GM23338 (cell line): ENCODE measurements around the gene CELA2A. TPM values are rescaled to one million over a fixed set of nuclear protein-coding genes. Genes with fewer than 3 reads are reported as not detected.

Experiments
- ATAC-seq: fragments of 200-7000 bp; cut with Tn5 transposase; 3 replicates; pipeline ENCODE4 v1.9.1; 2020
- DNase-seq: peaks from one replicate; pipeline ENCODE4 v3.0.0-alpha.2; 2015; ENCODE audit warnings: low spot score
- H2AFZ ChIP-seq: fragments of 200-600 bp; sonication (generic); 2 replicates; pipeline ENCODE4 v1.8.0; 2016; ENCODE audit warnings: antibody characterized with exemption, mild to moderate bottlenecking, moderate library complexity
- H3F3A ChIP-seq: fragments of 200-600 bp; sonication (generic); replicated peaks from 2 replicates; pipeline ENCODE4 v1.8.0; 2017; ENCODE audit warnings: antibody characterized with exemption, mixed run types, low read depth
- H3K27ac ChIP-seq: fragments of 200-600 bp; sonication (generic); 2 replicates; pipeline ENCODE4 v1.6.1; 2016; ENCODE audit warnings: low read depth
- H3K27me3 ChIP-seq: fragments of 200-600 bp; sonication (generic); 2 replicates; pipeline ENCODE4 v1.8.0; 2016; ENCODE audit warnings: mild to moderate bottlenecking, mixed run types, moderate library complexity; ENCODE audit not compliant: insufficient read depth
- H3K36me3 ChIP-seq: fragments of 200-600 bp; sonication (generic); 2 replicates; pipeline ENCODE4 v1.8.0; 2016; ENCODE audit warnings: mild to moderate bottlenecking; ENCODE audit not compliant: insufficient read depth
- H3K4me1 ChIP-seq: fragments of 200-600 bp; sonication (generic); 2 replicates; pipeline ENCODE4 v1.8.0; 2016; ENCODE audit warnings: mild to moderate bottlenecking, moderate library complexity; ENCODE audit not compliant: insufficient read depth
- H3K4me2 ChIP-seq: fragments of 200-600 bp; sonication (generic); 2 replicates; pipeline ENCODE4 v1.7.1; 2017; ENCODE audit warnings: mixed run types
- H3K4me3 ChIP-seq: fragments of 200-600 bp; sonication (generic); 2 replicates; pipeline ENCODE4 v1.6.1; 2016; ENCODE audit warnings: mixed run types
- H3K79me2 ChIP-seq: fragments of 200-600 bp; sonication (generic); replicated peaks from 2 replicates; pipeline ENCODE4 v1.8.0; 2017; ENCODE audit warnings: mild to moderate bottlenecking; ENCODE audit not compliant: insufficient read depth
- H3K9me2 ChIP-seq: fragments of 200-600 bp; sonication (generic); 2 replicates; pipeline ENCODE4 v1.8.0; 2017; ENCODE audit not compliant: insufficient read depth
- H4K20me1 ChIP-seq: fragments of 200-600 bp; sonication (generic); replicated peaks from 2 replicates; pipeline ENCODE4 v1.8.0; 2017; ENCODE audit warnings: mild to moderate bottlenecking; ENCODE audit not compliant: insufficient read depth
- H3K27ac Mint-ChIP-seq: 2 replicates; pipeline ENCODE4 v1.8.0; 2020; ENCODE audit warnings: inconsistent platforms, mild to moderate bottlenecking, moderate library complexity, mixed read lengths
- H3K27me3 Mint-ChIP-seq: 3 replicates; pipeline ENCODE4 v1.8.0; 2022; ENCODE audit warnings: low read depth, mild to moderate bottlenecking, moderate library complexity, mixed read lengths, inconsistent platforms; ENCODE audit not compliant: insufficient read depth, poor library complexity
- H3K36me3 Mint-ChIP-seq: 3 replicates; pipeline ENCODE4 v1.8.0; 2021; ENCODE audit warnings: low read depth, mild to moderate bottlenecking, inconsistent platforms, moderate library complexity, mixed read lengths
- H3K4me1 Mint-ChIP-seq: 3 replicates; pipeline ENCODE4 v1.8.0; 2020; ENCODE audit warnings: mild to moderate bottlenecking, inconsistent platforms, mixed read lengths
- H3K4me3 Mint-ChIP-seq: 3 replicates; pipeline ENCODE4 v1.8.0; 2021; ENCODE audit warnings: moderate library complexity, mild to moderate bottlenecking, inconsistent platforms, mixed read lengths
- H3K9me3 Mint-ChIP-seq: 3 replicates; pipeline ENCODE4 v1.8.0; 2020; ENCODE audit warnings: moderate library complexity, mild to moderate bottlenecking, inconsistent platforms, mixed read lengths
- CREB1 ChIP-seq: fragments of 250-450 bp; sonication (Bioruptor Pico); IDR thresholded peaks from 2 replicates; pipeline ENCODE4 v1.5.0; 2020; ENCODE audit warnings: low read depth, mild to moderate bottlenecking, moderate library complexity
- EZH2 ChIP-seq: fragments of 200-600 bp; sonication (generic); IDR thresholded peaks from one replicate; pipeline ENCODE4 v1.8.0; 2017; ENCODE audit warnings: antibody characterized with exemption, mild to moderate bottlenecking, low read depth; ENCODE audit not compliant: unreplicated experiment
- EZH2phosphoT487 ChIP-seq: fragments of 200-600 bp; sonication (generic); IDR thresholded peaks from one replicate; pipeline ENCODE4 v1.8.1; 2018; ENCODE audit warnings: antibody characterized with exemption; ENCODE audit not compliant: unreplicated experiment
- JUNB ChIP-seq: IDR thresholded peaks from one replicate; pipeline ENCODE4 v1.6.1; 2016; ENCODE audit warnings: antibody characterized with exemption; ENCODE audit not compliant: unreplicated experiment
- NANOG ChIP-seq: IDR thresholded peaks from 2 replicates; pipeline ENCODE4 v1.6.1; 2016; ENCODE audit warnings: antibody characterized with exemption, borderline replicate concordance
- POLR2AphosphoS5 ChIP-seq: IDR thresholded peaks from 2 replicates; pipeline ENCODE4 v1.6.1; 2016; ENCODE audit warnings: antibody characterized with exemption, low read depth
- STAT1 ChIP-seq: IDR thresholded peaks from one replicate; pipeline ENCODE4 v1.6.1; 2016; ENCODE audit warnings: antibody characterized with exemption; ENCODE audit not compliant: unreplicated experiment
- ZNF114 ChIP-seq: fragments of 250-450 bp; sonication (Bioruptor Pico); IDR thresholded peaks from 2 replicates; pipeline ENCODE4 v1.5.0; 2020; ENCODE audit warnings: mild to moderate bottlenecking, moderate library complexity
- ZNF331 ChIP-seq: fragments of 250-450 bp; sonication (Bioruptor Pico); IDR thresholded peaks from 2 replicates; pipeline ENCODE4 v1.5.0; 2020; ENCODE audit warnings: low read depth, mild to moderate bottlenecking, moderate library complexity
- polyA plus RNA-seq: library from polyadenylated mRNA; unstranded; fragments of >200 nt; fragmentation: Nextera tagmentation; extraction: Ambion mirVana; gene quantifications from 2 replicates; pipeline ENCODE4 v1.2.1, GENCODE V29; 2016
- total RNA-seq: library from RNA; depleted of rRNA; stranded (reverse); fragments of >200 nt; shearing (Covaris generic); gene quantifications from 2 replicates; pipeline ENCODE4 v1.2.3, GENCODE V29; 2014
- TF ChIP-seq, protein P1 (sequence below), 2 experiments: fragments of 200-600 bp in 1 of 2; sonication (generic) in 1 of 2; conservative IDR thresholded peaks; 2 replicates each; pipeline versions ENCODE4 v1.5.1 to v1.6.1; 2016 to 2017; ENCODE audit warnings: antibody characterized with exemption in 2 of 2, low read depth in 2 of 2, mild to moderate bottlenecking in 2 of 2, moderate library complexity in 1 of 2
- TF ChIP-seq, protein P2 (sequence below): IDR thresholded peaks from 2 replicates; pipeline ENCODE4 v1.6.1; 2016; ENCODE audit warnings: antibody characterized with exemption
- TF ChIP-seq, protein P3 (sequence below): fragments of 250-450 bp; sonication (Bioruptor Pico); IDR thresholded peaks from 2 replicates; pipeline ENCODE4 v1.5.0; 2020; ENCODE audit warnings: mild to moderate bottlenecking, moderate library complexity
- TF ChIP-seq, protein P4 (sequence below): IDR thresholded peaks from one replicate; pipeline ENCODE4 v1.6.1; 2018; ENCODE audit warnings: antibody characterized with exemption; ENCODE audit not compliant: unreplicated experiment

Gene CELA2A
- total and polyA plus RNA-seq, 2 experiments from 2014 or later: not detected

DNA sequence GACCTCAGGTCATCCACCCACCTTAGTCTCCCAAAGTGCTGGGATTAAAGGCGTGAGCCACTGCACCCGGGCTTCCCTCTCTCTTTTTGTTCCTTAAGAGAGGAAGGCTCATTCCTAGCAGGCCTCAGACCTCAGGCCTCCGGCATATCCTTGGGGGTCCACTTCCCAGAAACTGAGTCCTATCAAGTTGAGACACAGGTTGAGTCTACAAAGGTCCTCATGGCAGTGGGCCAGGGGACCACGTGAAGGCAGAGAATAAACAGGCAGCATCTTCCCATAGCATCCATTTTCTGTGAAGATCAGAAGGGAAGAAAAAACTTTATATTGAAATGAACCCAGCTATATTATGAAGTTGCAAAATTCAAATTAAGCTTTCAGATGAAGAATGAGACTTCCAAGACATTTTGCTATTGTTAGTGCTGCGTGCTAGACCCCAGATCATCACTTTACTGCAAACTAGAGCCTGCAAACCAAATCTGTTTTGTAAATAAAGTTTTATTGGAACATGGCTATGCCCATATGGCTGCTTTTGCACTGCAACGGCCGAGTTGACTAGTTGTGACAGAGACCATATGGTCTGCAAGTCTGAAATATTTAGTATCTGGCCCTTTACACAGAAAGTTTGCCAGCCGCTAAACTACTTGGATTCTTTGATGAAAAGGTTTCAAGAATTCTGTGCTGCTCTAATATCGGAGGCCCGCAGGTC is 3.5 kb upstream of the CELA2A start:
- Mint-ChIP-seq H3K27me3 (peaks cover 6% of the 10 kb centered on the region), H3K36me3 (no peaks in the 10 kb centered on the region; the same call in 2 of the 3 replicates), H3K9me3 (peaks cover 4% of the 10 kb centered on the region), H3K4me1 (peaks cover 6% of the 10 kb centered on the region; the same call in 1 of the 3 replicates), H3K4me3 (no peak overlapping the region), H3K27ac (no peak overlapping the region)
- H3K9me2 ChIP-seq: no peaks in the 10 kb centered on the region
- no peaks in the 10 kb centered on the region for H3K36me3 ChIP-seq
- no peak overlapping the region for H3K4me2 ChIP-seq
- H3K4me1 ChIP-seq: no peaks in the 10 kb centered on the region
- TF ChIP-seq EZH2phosphoT487: no peak
- no peak for TF ChIP-seq EZH2
- no peak for TF ChIP-seq CREB1 (CRISPR knock-in tag)
- TF ChIP-seq, protein P1, sequence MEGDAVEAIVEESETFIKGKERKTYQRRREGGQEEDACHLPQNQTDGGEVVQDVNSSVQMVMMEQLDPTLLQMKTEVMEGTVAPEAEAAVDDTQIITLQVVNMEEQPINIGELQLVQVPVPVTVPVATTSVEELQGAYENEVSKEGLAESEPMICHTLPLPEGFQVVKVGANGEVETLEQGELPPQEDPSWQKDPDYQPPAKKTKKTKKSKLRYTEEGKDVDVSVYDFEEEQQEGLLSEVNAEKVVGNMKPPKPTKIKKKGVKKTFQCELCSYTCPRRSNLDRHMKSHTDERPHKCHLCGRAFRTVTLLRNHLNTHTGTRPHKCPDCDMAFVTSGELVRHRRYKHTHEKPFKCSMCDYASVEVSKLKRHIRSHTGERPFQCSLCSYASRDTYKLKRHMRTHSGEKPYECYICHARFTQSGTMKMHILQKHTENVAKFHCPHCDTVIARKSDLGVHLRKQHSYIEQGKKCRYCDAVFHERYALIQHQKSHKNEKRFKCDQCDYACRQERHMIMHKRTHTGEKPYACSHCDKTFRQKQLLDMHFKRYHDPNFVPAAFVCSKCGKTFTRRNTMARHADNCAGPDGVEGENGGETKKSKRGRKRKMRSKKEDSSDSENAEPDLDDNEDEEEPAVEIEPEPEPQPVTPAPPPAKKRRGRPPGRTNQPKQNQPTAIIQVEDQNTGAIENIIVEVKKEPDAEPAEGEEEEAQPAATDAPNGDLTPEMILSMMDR (conservative IDR thresholded peaks at IDR 0.05; ENCODE audit: low read depth in 2 of 2): no peak
- TF ChIP-seq, protein P2, sequence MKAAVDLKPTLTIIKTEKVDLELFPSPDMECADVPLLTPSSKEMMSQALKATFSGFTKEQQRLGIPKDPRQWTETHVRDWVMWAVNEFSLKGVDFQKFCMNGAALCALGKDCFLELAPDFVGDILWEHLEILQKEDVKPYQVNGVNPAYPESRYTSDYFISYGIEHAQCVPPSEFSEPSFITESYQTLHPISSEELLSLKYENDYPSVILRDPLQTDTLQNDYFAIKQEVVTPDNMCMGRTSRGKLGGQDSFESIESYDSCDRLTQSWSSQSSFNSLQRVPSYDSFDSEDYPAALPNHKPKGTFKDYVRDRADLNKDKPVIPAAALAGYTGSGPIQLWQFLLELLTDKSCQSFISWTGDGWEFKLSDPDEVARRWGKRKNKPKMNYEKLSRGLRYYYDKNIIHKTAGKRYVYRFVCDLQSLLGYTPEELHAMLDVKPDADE: no peak
- no peak for TF ChIP-seq STAT1
- TF ChIP-seq ZNF114 (CRISPR knock-in tag): no peak
- no peak for TF ChIP-seq ZNF331 (CRISPR knock-in tag)
- TF ChIP-seq, protein P3, sequence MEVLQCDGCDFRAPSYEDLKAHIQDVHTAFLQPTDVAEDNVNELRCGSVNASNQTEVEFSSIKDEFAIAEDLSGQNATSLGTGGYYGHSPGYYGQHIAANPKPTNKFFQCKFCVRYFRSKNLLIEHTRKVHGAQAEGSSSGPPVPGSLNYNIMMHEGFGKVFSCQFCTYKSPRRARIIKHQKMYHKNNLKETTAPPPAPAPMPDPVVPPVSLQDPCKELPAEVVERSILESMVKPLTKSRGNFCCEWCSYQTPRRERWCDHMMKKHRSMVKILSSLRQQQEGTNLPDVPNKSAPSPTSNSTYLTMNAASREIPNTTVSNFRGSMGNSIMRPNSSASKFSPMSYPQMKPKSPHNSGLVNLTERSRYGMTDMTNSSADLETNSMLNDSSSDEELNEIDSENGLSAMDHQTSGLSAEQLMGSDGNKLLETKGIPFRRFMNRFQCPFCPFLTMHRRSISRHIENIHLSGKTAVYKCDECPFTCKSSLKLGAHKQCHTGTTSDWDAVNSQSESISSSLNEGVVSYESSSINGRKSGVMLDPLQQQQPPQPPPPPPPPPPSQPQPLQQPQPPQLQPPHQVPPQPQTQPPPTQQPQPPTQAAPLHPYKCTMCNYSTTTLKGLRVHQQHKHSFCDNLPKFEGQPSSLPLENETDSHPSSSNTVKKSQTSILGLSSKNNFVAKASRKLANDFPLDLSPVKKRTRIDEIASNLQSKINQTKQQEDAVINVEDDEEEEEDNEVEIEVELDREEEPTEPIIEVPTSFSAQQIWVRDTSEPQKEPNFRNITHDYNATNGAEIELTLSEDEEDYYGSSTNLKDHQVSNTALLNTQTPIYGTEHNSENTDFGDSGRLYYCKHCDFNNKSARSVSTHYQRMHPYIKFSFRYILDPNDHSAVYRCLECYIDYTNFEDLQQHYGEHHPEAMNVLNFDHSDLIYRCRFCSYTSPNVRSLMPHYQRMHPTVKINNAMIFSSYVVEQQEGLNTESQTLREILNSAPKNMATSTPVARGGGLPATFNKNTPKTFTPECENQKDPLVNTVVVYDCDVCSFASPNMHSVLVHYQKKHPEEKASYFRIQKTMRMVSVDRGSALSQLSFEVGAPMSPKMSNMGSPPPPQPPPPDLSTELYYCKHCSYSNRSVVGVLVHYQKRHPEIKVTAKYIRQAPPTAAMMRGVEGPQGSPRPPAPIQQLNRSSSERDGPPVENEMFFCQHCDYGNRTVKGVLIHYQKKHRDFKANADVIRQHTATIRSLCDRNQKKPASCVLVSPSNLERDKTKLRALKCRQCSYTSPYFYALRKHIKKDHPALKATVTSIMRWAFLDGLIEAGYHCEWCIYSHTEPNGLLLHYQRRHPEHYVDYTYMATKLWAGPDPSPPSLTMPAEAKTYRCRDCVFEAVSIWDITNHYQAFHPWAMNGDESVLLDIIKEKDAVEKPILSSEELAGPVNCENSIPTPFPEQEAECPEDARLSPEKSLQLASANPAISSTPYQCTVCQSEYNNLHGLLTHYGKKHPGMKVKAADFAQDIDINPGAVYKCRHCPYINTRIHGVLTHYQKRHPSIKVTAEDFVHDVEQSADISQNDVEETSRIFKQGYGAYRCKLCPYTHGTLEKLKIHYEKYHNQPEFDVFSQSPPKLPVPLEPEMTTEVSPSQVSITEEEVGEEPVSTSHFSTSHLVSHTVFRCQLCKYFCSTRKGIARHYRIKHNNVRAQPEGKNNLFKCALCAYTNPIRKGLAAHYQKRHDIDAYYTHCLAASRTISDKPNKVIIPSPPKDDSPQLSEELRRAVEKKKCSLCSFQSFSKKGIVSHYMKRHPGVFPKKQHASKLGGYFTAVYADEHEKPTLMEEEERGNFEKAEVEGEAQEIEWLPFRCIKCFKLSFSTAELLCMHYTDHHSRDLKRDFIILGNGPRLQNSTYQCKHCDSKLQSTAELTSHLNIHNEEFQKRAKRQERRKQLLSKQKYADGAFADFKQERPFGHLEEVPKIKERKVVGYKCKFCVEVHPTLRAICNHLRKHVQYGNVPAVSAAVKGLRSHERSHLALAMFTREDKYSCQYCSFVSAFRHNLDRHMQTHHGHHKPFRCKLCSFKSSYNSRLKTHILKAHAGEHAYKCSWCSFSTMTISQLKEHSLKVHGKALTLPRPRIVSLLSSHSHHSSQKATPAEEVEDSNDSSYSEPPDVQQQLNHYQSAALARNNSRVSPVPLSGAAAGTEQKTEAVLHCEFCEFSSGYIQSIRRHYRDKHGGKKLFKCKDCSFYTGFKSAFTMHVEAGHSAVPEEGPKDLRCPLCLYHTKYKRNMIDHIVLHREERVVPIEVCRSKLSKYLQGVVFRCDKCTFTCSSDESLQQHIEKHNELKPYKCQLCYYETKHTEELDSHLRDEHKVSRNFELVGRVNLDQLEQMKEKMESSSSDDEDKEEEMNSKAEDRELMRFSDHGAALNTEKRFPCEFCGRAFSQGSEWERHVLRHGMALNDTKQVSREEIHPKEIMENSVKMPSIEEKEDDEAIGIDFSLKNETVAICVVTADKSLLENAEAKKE (CRISPR knock-in tag): no peak
- TF ChIP-seq POLR2AphosphoS5: no peak
- no peak for TF ChIP-seq NANOG
- TF ChIP-seq, protein P4, sequence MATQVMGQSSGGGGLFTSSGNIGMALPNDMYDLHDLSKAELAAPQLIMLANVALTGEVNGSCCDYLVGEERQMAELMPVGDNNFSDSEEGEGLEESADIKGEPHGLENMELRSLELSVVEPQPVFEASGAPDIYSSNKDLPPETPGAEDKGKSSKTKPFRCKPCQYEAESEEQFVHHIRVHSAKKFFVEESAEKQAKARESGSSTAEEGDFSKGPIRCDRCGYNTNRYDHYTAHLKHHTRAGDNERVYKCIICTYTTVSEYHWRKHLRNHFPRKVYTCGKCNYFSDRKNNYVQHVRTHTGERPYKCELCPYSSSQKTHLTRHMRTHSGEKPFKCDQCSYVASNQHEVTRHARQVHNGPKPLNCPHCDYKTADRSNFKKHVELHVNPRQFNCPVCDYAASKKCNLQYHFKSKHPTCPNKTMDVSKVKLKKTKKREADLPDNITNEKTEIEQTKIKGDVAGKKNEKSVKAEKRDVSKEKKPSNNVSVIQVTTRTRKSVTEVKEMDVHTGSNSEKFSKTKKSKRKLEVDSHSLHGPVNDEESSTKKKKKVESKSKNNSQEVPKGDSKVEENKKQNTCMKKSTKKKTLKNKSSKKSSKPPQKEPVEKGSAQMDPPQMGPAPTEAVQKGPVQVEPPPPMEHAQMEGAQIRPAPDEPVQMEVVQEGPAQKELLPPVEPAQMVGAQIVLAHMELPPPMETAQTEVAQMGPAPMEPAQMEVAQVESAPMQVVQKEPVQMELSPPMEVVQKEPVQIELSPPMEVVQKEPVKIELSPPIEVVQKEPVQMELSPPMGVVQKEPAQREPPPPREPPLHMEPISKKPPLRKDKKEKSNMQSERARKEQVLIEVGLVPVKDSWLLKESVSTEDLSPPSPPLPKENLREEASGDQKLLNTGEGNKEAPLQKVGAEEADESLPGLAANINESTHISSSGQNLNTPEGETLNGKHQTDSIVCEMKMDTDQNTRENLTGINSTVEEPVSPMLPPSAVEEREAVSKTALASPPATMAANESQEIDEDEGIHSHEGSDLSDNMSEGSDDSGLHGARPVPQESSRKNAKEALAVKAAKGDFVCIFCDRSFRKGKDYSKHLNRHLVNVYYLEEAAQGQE: no peak
- TF ChIP-seq JUNB: no peak
- H3F3A ChIP-seq: no peaks in the 10 kb centered on the region
- ATAC-seq (no peak), DNase-seq (no peak)
- no peak overlapping the region for H3K4me3 ChIP-seq
- H2AFZ ChIP-seq: no peak overlapping the region
- H3K27ac ChIP-seq: no peak overlapping the region
- no peaks in the 10 kb centered on the region for H4K20me1 ChIP-seq
- no peaks in the 10 kb centered on the region for H3K27me3 ChIP-seq
- no peaks in the 10 kb centered on the region for H3K79me2 ChIP-seq
